Transverse colon (tissue), 4 donors: Measurements from ENCODE around the gene TXNIP.

Source experiments
- CTCF ChIP-seq, 5 experiments: fragments of 200-600 bp in 3 of 5; fragments of 450-650 bp in 2 of 5; sonication (generic) in 3 of 5; IDR thresholded peaks; 1 replicate in 2 of 5; 2 replicates in 3 of 5; pipeline ENCODE4 v1.5.1; 2016 to 2017; ENCODE audit warnings: antibody characterized with exemption in 5 of 5, inconsistent platforms in 3 of 5, mild to moderate bottlenecking in 2 of 5, moderate library complexity in 1 of 5
- POLR2A ChIP-seq: fragments of 450-650 bp; IDR thresholded peaks from one replicate; pipeline ENCODE4 v1.6.1; 2016; ENCODE audit warnings: antibody characterized with exemption, mild to moderate bottlenecking, moderate library complexity
- POLR2AphosphoS5 ChIP-seq, 3 donors: sonication (generic); formaldehyde crosslinking; IDR thresholded peaks; one replicate each; pipeline ENCODE4 v1.6.1; 2016; ENCODE audit warnings: antibody characterized with exemption in 3 of 3

DNA sequence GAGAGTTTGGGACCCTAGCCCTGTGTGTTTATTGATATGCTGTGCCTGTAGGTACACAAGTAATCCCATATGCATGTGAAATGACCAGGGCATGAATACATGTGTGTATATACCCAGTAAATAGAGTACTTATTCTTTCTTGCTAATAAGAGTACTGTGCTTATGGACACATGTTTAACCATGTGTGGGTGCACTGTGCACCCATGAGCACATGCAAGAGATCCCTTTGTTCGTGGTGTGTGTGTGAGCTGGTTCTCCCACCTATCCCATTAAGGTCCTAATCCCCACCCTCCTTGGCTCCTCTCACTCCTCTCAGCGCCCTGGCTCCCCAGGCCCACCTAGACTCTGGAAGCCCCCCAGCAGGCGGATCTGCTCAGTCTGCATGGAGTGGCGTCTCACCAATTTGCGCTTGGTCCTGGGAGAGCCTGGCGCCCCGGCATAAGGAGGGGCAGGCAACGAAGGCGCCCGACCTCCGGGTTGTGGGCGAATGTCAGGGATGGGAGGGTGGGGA, 36.4 kb downstream of the TXNIP start:
- no peak for TF ChIP-seq CTCF (IDR thresholded peaks at IDR 0.05)
- no peak for TF ChIP-seq POLR2A
- no peak for TF ChIP-seq POLR2AphosphoS5 (IDR thresholded peaks at IDR 0.05)
